GM21360 (cell line): ENCODE data around the gene SORBS2.

Experiments used
- ATAC-seq: cut with Tn5 transposase; IDR thresholded peaks from one replicate; pipeline ENCODE4 v1.9.1; 2021; ENCODE audit warnings: mild to moderate bottlenecking, moderate library complexity; ENCODE audit not compliant: unreplicated experiment

The SORBS2 gene

DNA sequence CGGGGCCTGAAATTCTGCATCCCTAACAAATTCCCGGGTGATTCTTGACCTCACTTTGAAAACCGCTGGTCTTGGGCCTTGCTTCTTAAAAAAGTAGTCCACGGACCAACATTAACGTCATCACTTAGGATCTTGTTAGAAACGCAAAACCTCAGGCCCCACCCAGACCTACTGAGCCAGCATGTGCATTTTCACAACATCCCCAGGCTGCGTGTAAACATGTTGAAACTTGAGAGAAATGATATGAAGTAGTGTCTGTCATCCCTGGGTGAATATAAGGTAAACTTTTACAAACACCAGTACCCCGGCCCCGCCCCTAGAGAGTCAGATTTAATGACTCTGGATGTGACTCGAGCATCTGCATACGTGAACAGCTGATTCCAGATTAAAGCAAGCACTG lies 33.7 kb downstream of the SORBS2 start:
- ATAC-seq: no peak

DNA sequence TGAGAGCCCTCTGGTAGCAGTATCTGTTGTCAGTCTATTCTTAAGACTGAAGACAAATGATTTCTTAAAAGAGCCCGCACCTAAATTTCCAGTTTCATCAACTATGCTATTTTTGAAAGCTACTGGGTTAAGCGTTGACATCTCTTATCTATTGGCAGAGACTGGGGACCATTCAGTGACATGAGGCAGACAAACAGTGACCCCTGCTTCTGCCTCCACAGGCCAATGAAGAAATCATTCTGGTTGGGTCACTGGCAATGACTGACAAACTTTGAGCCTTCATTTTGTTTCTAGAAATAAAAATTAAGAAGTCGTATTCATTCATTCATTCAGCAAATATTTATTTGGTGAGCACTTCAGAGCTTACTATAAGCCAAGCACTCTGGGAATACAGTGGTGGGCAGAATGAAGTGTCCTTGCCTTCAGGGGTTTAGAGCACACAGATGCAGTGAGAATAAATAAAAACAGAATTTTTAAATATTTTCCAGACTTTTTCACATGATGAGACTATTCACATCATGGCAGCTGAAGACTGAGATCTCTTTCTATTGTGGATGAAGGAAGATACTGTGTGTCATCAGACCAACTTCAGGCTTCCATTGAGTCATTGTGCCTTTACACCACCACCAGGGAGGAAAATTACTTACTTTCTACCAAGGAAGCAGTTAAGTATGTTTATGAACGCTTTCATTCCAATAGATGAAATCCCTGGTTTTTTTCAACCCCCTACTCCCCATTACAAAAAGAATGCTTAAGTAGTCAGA lies 36.0 kb downstream of the SORBS2 start:
- ATAC-seq: no peak

DNA sequence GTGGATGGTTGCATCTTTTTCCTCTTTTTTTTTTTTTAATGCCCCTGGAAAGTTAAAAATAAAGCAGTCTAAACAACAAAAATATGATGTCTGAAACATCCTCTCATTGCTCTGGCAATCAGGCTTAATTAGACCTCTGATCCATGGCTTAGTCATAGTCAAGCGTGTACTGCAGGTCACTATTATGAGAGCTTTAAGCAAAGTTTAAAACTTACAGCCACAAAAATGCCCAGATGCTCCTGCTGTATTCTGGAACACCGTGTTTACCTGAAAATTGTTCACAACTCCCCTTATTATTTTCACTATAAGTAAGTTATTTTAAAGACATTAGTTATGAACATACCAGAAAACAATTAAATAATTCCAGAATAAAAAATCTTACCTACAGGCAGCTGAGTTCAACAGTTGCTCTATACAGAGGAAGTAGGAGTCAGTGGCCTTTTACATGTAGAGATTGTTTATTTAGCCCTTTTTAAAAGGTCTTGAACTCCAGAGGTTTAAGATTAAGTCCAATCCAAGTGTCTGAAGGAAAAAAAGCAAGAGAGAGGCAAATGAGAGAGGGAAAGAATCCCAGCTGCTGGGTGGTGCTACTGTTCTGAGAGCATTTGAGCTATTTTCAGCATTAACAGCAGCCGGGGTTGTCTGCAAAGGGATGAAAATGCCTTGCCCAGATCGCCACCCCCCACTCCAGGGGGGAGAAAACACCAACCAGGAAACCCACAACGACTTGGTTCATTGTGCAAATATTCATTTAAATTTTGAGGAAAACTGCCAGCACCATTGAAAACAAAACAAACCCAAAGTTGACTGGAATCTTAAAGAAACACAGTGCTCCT lies 36.9 kb downstream of the SORBS2 start:
- no peak for ATAC-seq

DNA sequence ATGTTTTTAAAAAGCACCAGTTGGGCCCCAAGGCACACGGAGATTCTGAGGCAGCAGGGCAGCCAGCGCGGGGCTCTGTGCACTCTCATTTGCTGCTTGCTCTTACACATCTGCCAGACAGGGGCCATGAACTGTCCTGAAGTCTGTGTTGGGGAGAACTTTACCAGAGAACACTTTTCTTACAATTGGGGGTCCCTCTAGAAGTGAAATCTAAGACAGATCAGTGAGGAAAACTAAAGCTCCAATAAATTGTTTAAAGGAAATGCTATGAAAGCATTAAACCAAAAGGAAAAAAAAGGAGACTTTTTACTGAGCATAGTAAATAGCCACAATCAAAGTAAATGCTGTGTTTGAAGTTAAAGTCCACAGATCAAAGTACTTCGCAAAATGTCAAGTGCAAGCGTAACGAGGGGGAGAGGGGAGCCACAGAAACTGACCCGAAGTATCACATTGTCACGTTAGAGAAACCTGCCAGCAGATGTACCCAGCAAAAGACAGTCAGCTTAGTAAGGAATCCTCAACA lies 37.8 kb downstream of the SORBS2 start:
- no peak for ATAC-seq

DNA sequence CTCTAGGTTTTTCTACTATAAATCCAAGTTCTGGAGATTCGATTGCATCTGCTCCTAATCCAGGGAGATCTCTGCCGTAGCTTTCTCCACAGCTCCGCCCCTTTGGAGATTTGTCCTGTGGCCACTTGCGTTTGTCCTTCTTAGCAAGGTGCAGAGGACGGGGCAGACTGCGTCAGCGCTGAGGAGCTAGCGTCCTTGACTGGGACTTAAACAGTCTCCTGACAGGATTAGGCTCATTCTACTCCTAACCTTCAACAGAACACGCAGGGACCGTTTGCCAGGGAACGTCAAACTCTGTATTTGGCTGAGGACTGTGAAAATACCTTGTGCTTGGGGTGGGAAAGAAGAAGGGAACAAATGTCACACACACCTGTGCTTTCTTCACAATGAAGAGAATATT lies 38.6 kb downstream of the SORBS2 start:
- ATAC-seq: no peak

DNA sequence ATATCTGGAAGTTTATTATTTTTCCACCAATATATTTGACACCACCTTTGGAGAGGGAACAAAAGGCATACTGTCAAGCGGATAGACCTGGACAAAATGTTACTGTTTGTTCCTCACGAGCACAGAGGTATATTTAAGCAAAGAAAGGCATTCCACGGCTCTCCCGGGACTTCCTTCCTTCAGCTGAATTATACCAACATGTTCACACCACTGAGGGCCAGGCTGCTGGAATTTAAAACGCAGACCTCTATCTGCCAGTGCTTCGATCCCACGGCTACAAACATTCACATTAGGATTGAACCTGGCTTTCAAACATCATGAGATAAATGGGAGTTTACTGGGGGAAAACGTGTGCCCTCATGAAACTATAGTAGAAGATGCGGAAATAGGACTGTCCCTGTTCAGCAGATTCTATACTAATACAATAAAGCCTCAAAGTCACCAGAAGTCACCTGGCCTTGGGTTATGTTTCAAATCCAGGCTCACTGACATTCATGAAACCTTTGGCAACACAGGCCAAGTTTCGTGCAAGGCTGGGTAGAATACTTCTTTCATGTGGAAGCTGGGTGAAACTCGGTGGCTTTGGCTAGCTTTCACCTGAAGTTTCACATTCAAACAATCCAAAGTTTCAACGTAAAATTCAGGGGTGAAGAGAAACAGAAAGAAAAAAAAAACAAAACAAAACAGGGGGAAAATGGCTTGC lies 39.5 kb downstream of the SORBS2 start:
- ATAC-seq: no peak

DNA sequence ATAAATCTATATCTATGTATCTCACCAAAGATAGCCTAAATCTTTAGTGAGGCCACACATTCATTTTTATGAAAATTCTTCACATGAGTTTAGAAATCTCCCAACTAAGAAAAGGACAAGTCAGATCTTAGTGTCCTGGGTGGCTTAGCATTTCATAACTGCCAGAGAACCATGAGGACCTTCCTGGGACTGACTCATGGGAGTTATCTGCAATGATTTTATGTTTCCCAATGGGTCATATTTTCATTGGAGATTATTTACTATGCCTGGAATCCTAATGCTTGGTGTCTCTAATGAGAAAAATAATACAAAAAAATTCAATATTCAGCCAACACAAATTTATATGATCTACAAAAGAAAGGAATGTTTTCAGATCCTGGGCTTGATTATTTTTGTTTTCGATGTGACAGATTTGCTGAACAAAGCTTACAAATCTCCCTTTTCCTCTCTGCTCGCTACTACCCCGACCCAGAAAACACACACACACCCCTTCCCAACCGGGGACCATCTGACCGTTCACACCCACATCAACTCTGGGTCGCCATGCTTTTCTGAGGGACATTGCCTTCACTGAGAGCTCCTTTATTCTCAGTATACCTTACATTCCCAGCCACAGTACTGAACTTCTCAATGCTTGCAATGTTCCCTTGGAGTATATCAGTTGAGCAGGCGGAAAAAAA lies 40.1 kb downstream of the SORBS2 start:
- ATAC-seq: no peak

DNA sequence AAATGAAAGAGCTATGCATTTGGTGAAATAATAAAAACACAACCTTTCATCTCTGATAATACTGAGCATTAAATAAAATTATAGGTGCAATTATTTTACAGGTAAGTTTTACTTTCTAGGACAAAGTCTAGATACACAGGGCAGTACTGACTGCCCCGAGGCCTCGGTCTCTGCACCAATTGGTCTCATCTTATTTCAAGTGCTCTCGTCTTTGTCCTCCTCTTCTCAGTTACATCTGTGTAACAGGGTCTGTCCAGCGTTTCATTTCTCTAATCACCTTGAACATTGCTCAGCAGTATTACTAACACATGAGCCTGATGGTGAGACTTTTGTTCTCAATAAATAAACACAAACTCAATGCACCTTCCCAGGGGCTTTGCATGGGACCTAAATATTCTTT lies 44.5 kb downstream of the SORBS2 start:
- no peak for ATAC-seq

DNA sequence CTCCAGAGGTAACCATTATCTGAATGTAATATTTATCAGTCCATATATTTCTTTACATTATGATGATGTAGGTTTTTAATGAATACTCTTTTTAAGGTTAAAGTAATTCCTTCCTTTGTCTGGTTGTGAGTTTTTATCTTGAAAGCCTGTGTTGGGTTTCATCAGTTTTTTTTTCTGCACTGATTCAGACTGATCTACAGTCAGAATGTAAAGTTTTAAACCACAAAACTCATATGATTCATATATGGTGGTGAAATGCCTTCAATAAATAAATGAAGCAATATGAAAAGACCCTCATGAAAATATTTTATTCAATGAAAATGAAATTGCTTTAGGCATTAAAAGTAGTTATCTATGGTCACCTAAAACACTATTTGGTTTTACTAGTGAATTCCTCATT lies 47.1 kb downstream of the SORBS2 start:
- no peak for ATAC-seq

DNA sequence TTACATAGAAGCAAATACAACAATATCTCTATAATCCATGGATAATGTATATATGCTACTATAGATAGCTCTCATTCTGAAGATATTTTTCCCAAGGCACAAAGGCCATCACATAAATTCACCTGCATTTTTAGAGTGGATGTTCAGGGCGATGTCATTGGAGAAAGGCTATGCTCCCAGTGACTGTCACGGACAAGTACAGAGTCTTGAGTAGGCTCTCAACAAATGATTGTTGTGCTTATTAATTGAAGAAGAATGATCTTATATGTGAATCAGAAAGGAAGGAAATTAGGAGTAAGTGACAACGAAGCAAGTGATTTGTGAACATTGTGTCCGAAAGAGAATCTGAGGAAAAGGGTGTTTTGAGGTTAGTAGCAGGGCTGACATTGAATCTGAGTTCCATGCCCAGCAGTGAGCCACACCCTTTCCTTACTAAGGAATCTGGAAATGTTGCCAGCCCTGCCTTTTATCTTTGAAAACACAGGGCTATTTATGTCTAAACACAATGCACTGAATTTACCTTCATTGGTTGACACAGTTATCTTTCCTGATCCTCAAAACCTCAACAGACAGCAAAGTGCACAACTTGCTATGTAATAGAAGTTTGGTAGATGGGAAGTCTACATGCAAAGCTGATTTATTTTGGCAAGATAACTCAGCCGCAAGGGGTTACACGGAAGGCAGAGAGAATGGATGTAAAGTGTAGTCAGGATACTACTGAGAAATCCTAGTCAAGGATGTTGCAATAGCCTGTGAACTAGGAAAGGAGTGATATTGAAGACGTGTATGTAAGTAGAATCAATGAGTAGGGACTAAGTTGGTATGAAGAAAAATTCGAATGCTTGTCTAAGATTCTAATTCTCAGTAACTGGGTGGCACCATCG lies 50.4 kb downstream of the SORBS2 start:
- ATAC-seq: no peak

DNA sequence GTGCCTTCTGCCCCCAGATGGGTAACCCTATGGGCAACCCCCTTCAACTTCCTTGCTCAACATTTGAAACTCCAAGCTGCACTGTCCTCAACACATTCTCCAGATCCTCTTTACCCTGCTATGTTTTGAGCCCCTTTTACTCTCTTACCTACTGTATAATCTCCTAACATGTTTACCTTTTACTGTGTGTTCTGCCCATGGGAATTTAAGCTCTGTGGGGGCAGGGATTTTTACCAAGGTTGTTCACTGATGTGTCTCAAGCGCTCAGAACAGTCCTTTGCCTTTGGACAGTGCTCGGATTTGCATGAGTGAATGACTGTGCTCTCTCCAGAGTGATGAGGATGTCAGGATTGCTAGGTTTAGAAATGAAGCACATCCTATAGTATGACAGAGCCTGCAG lies 53.2 kb downstream of the SORBS2 start:
- no peak for ATAC-seq

DNA sequence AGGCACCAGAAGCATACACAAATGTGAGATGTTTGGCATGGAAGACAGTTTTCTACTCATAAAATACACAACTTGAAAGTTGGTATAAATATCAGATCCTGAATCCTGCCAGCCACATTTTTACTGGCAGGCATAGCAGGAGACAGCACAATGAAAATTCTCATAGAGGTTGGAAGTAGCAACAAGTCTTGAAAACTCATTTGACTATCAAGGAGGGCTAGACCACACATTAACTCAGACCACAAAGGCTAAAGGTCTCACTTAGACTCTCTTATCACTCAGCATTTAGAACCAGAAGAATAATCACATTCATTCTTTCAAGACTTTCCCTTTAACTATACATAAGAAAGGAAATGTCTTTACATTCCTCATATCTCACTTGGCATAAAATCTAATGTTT lies 56.5 kb downstream of the SORBS2 start:
- ATAC-seq: no peak

DNA sequence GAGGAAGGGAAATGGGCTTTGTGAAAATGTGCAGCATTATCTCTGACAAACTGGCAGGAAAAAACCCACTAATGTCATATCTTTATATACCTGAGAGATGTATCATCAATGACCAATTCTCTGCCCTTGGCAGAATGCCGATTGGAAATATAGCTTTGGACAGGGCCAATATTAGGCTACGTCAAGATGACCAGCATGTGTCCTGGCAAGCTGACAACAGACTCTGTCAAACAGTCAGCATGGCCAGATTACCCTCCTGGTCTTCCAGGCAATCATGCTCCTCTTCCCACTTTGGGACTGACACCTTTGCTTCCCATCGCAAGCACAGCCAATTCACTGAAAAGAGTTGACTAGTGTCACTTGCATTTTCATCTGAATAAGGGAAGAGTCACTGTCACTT lies 57.0 kb downstream of the SORBS2 start:
- ATAC-seq: no peak

DNA sequence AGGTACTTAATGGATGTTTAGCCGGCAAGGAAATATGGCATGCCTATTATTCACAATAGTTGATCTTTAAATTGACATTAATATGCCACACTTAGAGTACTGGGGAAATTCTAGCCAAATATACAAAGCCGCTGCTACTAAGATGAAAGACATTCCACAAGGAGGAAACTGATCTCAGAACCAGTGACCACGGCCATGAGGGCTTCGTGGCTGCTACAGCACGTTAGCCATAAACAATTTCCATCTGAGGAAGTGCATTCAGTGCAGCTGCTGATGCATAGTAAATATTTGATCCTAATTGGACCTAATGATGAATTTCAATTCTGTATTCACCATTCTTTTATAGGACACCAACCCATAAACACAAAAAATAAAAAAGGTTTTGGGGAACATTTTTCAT lies 59.1 kb downstream of the SORBS2 start:
- no peak for ATAC-seq

DNA sequence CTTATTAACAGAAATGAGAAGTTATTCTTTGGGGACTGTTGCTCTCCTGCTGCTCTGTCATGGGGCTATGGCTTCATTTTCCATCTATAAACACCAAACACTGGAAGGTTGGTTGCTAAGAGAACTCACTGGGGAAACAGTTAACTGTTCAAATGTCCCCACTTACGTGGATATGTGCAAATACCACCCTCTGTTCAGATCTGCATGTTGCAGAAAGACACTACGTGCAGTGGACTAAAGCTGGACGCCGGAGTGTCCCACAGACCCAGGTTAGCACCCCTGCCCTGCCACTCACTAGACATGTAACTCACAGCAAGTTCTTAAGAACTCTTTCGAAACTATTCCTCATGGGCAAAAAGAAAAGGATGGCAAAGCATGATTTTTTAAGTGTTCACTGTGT lies 62.1 kb downstream of the SORBS2 start:
- no peak for ATAC-seq

DNA sequence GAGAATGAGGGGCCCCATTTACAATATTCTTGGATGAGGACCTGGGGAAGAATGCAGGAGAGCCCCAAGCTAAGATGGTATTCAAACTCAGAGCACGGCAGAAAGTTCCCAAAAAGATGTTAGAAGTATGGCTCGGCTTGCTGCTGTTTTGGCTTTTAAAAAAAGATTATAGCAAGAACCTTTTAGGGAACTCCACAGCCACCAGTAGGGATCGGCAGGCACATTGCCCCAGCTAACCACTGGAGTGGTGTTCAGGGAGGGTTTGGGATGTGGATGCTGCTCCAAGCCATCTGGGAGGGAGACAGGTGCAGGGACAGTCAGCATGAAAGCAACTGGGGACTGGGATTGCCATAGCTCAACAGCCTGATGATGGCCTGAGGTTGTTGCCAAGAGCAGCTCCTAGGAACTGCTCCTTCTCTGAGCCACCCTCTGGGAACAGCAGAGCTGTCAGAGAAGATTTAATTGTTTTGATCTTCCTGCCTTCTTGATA lies 63.0 kb downstream of the SORBS2 start:
- ATAC-seq: no peak

DNA sequence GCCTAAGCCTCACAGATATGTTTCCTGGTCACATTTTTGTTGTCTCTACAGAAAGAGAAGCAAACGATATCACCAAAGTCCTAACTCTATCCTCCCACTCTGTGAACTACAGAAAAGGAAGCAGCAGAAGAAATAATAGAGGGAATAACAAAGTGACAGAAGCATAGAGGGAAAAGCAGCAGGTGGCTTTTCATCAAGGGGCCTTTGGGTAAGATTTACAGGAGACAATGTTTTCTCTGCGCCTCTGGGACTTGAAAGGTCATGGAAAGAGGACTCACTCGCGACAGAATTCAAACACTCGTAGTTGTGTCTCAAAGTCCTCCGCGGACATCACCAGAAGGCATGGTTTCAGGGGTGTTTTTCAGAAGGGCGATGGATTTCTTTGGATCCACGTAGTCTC lies 66.1 kb downstream of the SORBS2 start:
- no peak for ATAC-seq

DNA sequence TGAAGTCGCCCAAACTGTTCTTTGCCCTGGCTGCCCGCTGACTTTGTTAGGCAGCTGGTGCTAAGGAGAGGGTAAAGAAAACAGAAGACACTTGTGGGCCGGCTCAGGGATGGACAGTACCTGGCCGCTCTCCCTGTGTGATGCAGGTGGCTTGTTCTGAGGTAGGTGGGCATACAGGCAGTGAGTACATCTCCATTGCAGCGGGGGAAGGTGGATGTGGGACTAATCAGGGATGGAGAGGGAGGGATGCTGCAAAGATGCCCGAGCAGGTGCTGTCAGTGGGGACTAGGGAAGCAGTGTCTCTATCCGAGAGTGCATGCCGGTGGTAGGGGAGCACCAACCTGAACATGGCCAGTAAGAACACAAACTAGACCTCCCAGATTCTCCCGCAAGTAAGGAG lies 67.0 kb downstream of the SORBS2 start:
- ATAC-seq: no peak

DNA sequence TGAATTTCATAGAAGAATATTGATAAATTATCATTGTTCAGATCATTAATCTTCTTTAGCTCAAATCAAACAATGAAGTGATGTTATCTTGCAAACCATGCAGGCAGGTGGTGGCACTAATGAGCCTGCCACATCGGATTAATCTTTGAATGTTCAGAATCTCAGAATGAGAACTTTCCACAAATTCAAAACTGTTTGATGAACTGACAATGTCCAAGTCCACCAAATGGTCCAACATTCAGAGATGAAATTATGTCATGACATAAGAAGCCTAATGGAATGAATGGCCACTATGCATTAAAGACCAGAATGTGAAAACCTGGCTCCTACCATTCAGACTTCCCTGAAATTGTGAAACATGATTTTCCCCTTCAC lies 67.5 kb downstream of the SORBS2 start:
- ATAC-seq: no peak
